Panc1 (cell line): ENCODE measurements around the gene YTHDF1. TPM values are rescaled to one million over a fixed set of nuclear protein-coding genes. Genes with fewer than 3 reads are reported as not detected.

Source experiments
- ATAC-seq: fragments of 200-7000 bp; cut with Tn5 transposase; 2 replicates; pipeline ENCODE4 v1.9.1; 2020; ENCODE audit warnings: mild to moderate bottlenecking, moderate library complexity
- BruUV-seq: library from RNA; stranded (reverse); fragments of 400-500 nt; replicated peaks from 2 replicates; lab custom pipeline; 2021; lab: Mats Ljungman, UMichigan
- CTCF ChIA-PET: fragments of 300-600 bp; sonication (Branson Sonifier 250); formaldehyde crosslinking; loops from one replicate; lab custom pipeline; 2022; ENCODE audit warnings: antibody characterized with exemption; lab: Charles Lee
- POLR2A ChIA-PET: fragments of 300-600 bp; sonication (Branson Sonifier 250); formaldehyde crosslinking; loops from one replicate; lab custom pipeline; 2022; ENCODE audit warnings: antibody characterized with exemption; lab: Charles Lee
- DNase-seq: peaks from one replicate; pipeline ENCODE4 v3.0.0-alpha.2; 2010; ENCODE audit warnings: low read depth, low spot score
- H3K27ac ChIP-seq: 2 replicates; pipeline ENCODE4 v1.5.1; 2011; ENCODE audit warnings: mild to moderate bottlenecking, low read length, inconsistent platforms
- H3K27me3 ChIP-seq: fragments of 200-500 bp; sonication (Bioruptor generic); 2 replicates; pipeline ENCODE4 v1.6.0; 2014; ENCODE audit warnings: low read length, inconsistent platforms; ENCODE audit not compliant: control insufficient read depth, insufficient read depth
- H3K36me3 ChIP-seq: fragments of 200-500 bp; sonication (Bioruptor generic); 2 replicates; pipeline ENCODE4 v1.5.1; 2014; ENCODE audit warnings: inconsistent platforms, mild to moderate bottlenecking, low read length, moderate library complexity; ENCODE audit not compliant: control insufficient read depth, insufficient read depth
- H3K4me1 ChIP-seq: 2 replicates; pipeline ENCODE4 v1.5.1; 2011; ENCODE audit warnings: inconsistent platforms, mild to moderate bottlenecking, low read length, moderate library complexity; ENCODE audit not compliant: control insufficient read depth, insufficient read depth
- H3K4me3 ChIP-seq, 2 experiments: 2 replicates each; pipeline ENCODE4 v1.5.1; 2011 to 2012; ENCODE audit warnings: low read depth in 2 of 2, low read length in 2 of 2, mild to moderate bottlenecking in 2 of 2, inconsistent platforms in 1 of 2, moderate library complexity in 1 of 2
- H3K9me3 ChIP-seq: fragments of 200-500 bp; sonication (Bioruptor generic); 2 replicates; pipeline ENCODE4 v1.5.1; 2014; ENCODE audit warnings: low read depth, mild to moderate bottlenecking, inconsistent platforms, low read length, moderate library complexity; ENCODE audit not compliant: control insufficient read depth, insufficient read depth
- CTCF ChIP-seq: fragments of 450-650 bp; IDR thresholded peaks from 2 replicates; pipeline ENCODE4 v1.5.1; 2017; ENCODE audit warnings: mild to moderate bottlenecking
- POLR2AphosphoS5 ChIP-seq: IDR thresholded peaks from 2 replicates; pipeline ENCODE4 v1.6.1; 2012; ENCODE audit warnings: mild to moderate bottlenecking, low read depth, low read length, moderate library complexity
- REST ChIP-seq, 2 experiments: IDR thresholded peaks; 2 replicates each; pipeline ENCODE4 v1.6.1; 2011 to 2012; ENCODE audit warnings: low read depth in 2 of 2, control low read depth in 1 of 2, low read length in 1 of 2, mild to moderate bottlenecking in 1 of 2, moderate library complexity in 1 of 2; ENCODE audit not compliant: insufficient read depth in 1 of 2
- SIN3A ChIP-seq: IDR thresholded peaks from 2 replicates; pipeline ENCODE4 v1.6.1; 2012; ENCODE audit warnings: low read depth, mild to moderate bottlenecking, low read length, moderate library complexity, borderline replicate concordance; ENCODE audit not compliant: insufficient read depth
- TCF7L2 ChIP-seq: IDR thresholded peaks from 2 replicates; pipeline ENCODE4 v1.6.1; 2011; ENCODE audit warnings: mild to moderate bottlenecking, low read depth, low read length, inconsistent platforms
- in situ Hi-C: cut with HindIII; loops from 2 replicates; pipeline ENCODE4 v1.10.0; 2016; ENCODE audit warnings: low sequenced_read_pairs, low pct_unique_long_range_greater_than_20kb
- intact Hi-C: fragments of 100-400 bp; cut with micrococcal nuclease; formaldehyde crosslinking; loops from one replicate; pipeline ENCODE4 v1.10.0; 2022; ENCODE audit not compliant: unreplicated experiment
- total RNA-seq: library from RNA; stranded (reverse); gene quantifications from one replicate; pipeline ENCODE4 v1.2.1, GENCODE V29; 2021; ENCODE audit not compliant: unreplicated experiment

The YTHDF1 gene
- total RNA-seq, 1 experiment from 2014 or later = 43.0 TPM

GRCh38 chr20:63264000-63264399 is 48.1 kb upstream of the YTHDF1 start:
- Histone ChIP-seq H3K27me3 (no peaks in the 10 kb centered on the region), H3K27ac (no peak overlapping the region), H3K9me3 (no peaks in the 10 kb centered on the region), H3K4me1 (no peaks in the 10 kb centered on the region), H3K36me3 (no peaks in the 10 kb centered on the region), H3K4me3 (no peak overlapping the region)
- ChIA-PET POLR2A (no interaction called here), CTCF (no interaction called here)
- DNase-seq (no peak), ATAC-seq (no peak)
- intact Hi-C loops (no loop called here), in situ Hi-C loops (no loop called here)
- no TSS peak for BruUV-seq
- TF ChIP-seq CTCF = no peak
- TF ChIP-seq POLR2AphosphoS5 = no peak
- TF ChIP-seq TCF7L2 = no peak
- no peak for TF ChIP-seq REST (IDR thresholded peaks at IDR 0.05; ENCODE audit: insufficient read depth in 1 of 2, low read depth in 2 of 2, low read length in 1 of 2)
- TF ChIP-seq SIN3A = no peak

GRCh38 chr20:63262836-63263235 is 46.9 kb upstream of the YTHDF1 start:
- no peaks in the 10 kb centered on the region for H3K36me3 ChIP-seq
- ATAC-seq (no peak), DNase-seq (no peak)
- TF ChIP-seq TCF7L2 (no peak), POLR2AphosphoS5 (no peak), CTCF (no peak), SIN3A (no peak), REST (IDR thresholded peaks at IDR 0.05; ENCODE audit: insufficient read depth in 1 of 2, low read depth in 2 of 2, low read length in 1 of 2) (no peak)
- ChIA-PET CTCF (interaction anchor here (0.6 kb wide), 1 partner anchor 116 kb away, joined by 4 read pairs; no protein-coding TSS in a partner anchor), POLR2A (no interaction called here)
- no peaks in the 10 kb centered on the region for H3K27me3 ChIP-seq
- in situ Hi-C loops = no loop called here
- H3K4me1 ChIP-seq = no peaks in the 10 kb centered on the region
- intact Hi-C loops = no loop called here
- no TSS peak for BruUV-seq
- no peak overlapping the region for H3K4me3 ChIP-seq
- H3K27ac ChIP-seq = no peak overlapping the region
- H3K9me3 ChIP-seq = no peaks in the 10 kb centered on the region
